ENCODE measurements around the gene PTPRCAP. TPM values are rescaled to one million over a fixed set of nuclear protein-coding genes. Genes with fewer than 3 reads are reported as not detected.
"Not testable (repeated sequence)": the region's sequence is repeated elsewhere in the genome, so short reads cannot be mapped to it uniquely, and the experiment has no call there.

Gene PTPRCAP
- total RNA-seq, 2 donors from 2014 or later = 112 to 228 TPM

- Mint-ChIP-seq H3K4me3 (peak overlapping the region; percentile 98), H3K9me3 (no peaks in the 10 kb centered on the region), H3K27me3 (no peaks in the 10 kb centered on the region), H3K27ac (peak overlapping the region; percentile 74), H3K4me1 (peaks cover 29% of the 10 kb centered on the region), H3K36me3 (ENCODE audit: low read depth) (peaks cover 72% of the 10 kb centered on the region)
- no peak for ATAC-seq (replicated peaks)
Observed at GRCh38 chr11:67406420-67406968, 31.0 kb downstream of the PTPRCAP start.

DNA sequence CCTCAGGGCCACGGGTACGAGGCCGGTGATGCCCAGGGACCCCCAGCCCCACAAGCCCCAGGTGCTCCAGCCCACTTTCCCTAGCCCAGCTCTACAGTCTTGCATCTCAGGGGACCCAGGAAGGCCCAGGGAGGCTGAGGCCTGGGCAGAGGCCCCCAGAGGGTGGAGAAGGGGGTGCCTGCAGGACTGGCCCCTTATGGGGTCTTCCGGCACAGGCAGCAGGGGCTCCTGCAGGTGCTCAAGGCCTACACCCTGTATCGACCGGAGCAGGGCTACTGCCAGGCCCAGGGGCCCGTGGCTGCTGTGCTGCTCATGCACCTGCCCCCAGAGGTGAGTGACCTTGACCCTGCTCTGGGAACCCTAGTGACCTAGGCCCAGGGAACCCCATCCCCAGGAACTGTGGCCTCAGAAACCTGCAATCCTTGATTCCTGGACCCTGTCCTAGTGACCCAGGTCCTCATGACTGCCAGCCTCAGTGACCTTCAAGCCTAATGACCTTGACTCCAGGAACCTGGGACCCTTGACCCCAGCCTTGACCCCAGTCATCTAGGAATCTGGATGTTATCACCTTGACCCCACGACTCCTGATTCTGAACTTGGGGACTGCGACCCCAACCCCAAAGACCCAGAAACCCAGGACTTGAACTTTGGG lies 31.7 kb downstream of the PTPRCAP start:
- H3K9me3 Mint-ChIP-seq = no peaks in the 10 kb centered on the region
- H3K36me3 Mint-ChIP-seq (ENCODE audit: low read depth) = peaks cover 71% of the 10 kb centered on the region
- peaks cover 29% of the 10 kb centered on the region for H3K4me1 Mint-ChIP-seq
- no peak for ATAC-seq (replicated peaks)
- peak overlapping the region; percentile 92 for H3K27ac Mint-ChIP-seq
- no peaks in the 10 kb centered on the region for H3K27me3 Mint-ChIP-seq
- H3K4me3 Mint-ChIP-seq = peak overlapping the region; percentile 98

DNA sequence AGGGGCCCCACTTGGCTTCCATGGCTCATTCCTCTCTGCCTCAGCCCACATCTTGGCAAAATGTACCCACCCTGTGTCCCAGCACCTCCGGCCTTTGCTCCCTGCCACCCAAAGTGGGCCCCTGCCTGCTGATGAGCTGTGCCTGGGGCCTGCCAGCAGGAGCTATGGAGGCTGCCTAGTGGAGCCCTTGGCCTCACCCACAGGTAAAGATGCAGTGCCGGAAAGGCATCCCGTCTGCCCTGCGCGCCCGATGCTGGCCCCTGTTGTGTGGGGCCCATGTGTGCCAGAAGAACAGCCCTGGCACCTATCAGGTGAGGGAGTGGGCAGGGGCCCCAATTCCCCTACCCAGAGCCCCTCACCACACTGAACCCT lies 32.3 kb downstream of the PTPRCAP start:
- H3K4me3 Mint-ChIP-seq = peak overlapping the region; percentile 98

GRCh38 chr11:67404515-67405195 lies 32.8 kb downstream of the PTPRCAP start:
- H3K36me3 Mint-ChIP-seq (ENCODE audit: low read depth) = peaks cover 71% of the 10 kb centered on the region
- H3K9me3 Mint-ChIP-seq = no peaks in the 10 kb centered on the region
- H3K27me3 Mint-ChIP-seq = no peaks in the 10 kb centered on the region
- peak overlapping the region; percentile 92 for H3K27ac Mint-ChIP-seq
- peaks cover 26% of the 10 kb centered on the region for H3K4me1 Mint-ChIP-seq
- peak overlapping the region; percentile 98 for H3K4me3 Mint-ChIP-seq
- ATAC-seq (replicated peaks) = peak; percentile 12

More for the DNA sequence above, 32.3 kb downstream of the PTPRCAP start:
- Mint-ChIP-seq H3K4me1 (peaks cover 29% of the 10 kb centered on the region), H3K27ac (peak overlapping the region; percentile 92), H3K9me3 (no peaks in the 10 kb centered on the region), H3K36me3 (ENCODE audit: low read depth) (peaks cover 71% of the 10 kb centered on the region), H3K27me3 (no peaks in the 10 kb centered on the region)
- no peak for ATAC-seq (replicated peaks)

- ATAC-seq (replicated peaks); H3K27me3 Mint-ChIP-seq; H3K9me3 Mint-ChIP-seq: not testable (repeated sequence)
- Mint-ChIP-seq H3K36me3 (ENCODE audit: low read depth) (peaks cover 76% of the 10 kb centered on the region), H3K4me3 (peak overlapping the region; percentile 98), H3K4me1 (peaks cover 19% of the 10 kb centered on the region), H3K27ac (peak overlapping the region; percentile 92)
Observed at GRCh38 chr11:67403085-67403484, 34.4 kb downstream of the PTPRCAP start.

DNA sequence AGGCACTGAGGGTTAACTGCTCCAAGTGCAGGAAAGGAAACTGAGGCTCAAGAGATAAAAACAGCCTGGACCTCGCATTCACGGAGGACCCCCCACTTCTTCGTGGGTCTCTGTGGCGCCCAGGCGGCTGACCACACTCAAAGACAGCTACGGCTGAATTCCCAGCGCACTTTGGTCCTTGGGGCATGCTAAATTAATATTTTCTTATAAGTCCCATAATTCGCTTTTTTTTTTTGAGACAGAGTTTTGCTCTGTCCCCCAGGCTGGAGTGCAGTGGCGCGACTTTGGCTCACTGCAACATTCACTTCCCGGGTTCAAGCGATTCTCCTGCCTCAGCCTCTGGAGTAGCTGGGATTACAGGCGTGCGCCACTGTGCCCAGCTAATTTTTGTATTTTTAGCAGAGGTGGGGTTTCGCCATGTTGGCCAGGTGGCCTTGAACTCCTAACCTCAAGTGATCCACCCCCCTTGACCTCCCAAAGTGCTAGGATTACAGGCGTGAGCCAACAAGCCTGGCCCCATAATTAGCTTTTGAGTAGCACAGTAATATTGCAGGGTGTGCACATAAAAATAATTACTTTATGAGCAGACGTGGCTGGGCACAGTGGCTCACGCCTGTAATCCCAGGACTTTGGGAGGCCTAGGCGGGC lies 35.2 kb downstream of the PTPRCAP start:
- not testable (repeated sequence) for H3K9me3 Mint-ChIP-seq; H3K27me3 Mint-ChIP-seq; H3K27ac Mint-ChIP-seq; ATAC-seq (replicated peaks)
- peaks cover 16% of the 10 kb centered on the region for H3K4me1 Mint-ChIP-seq
- H3K4me3 Mint-ChIP-seq = peak overlapping the region; percentile 98
- peaks cover 76% of the 10 kb centered on the region for H3K36me3 Mint-ChIP-seq (ENCODE audit: low read depth)

GRCh38 chr11:67401495-67402191 lies 35.8 kb downstream of the PTPRCAP start, which contains the start of gene PPP1CA:
Gene PPP1CA (minus strand): TSS chr11:67401858. CDS start chr11:67401782, 76 bp downstream.
- H3K36me3 Mint-ChIP-seq (ENCODE audit: low read depth) = peaks cover 76% of the 10 kb centered on the region
- no peaks in the 10 kb centered on the region for H3K27me3 Mint-ChIP-seq
- peak within 1 kb of the TSS; percentile 82 for H3K27ac Mint-ChIP-seq
- H3K4me1 Mint-ChIP-seq = peaks cover 16% of the 10 kb centered on the region
- ATAC-seq (replicated peaks) = peak; percentile 76
- no peaks in the 10 kb centered on the region for H3K9me3 Mint-ChIP-seq
- H3K4me3 Mint-ChIP-seq = peak within 1 kb of the TSS; percentile 98

- H3K27ac Mint-ChIP-seq = peak overlapping the region; percentile 82
- peaks cover 76% of the 10 kb centered on the region for H3K36me3 Mint-ChIP-seq (ENCODE audit: low read depth)
- H3K4me1 Mint-ChIP-seq = peaks cover 10% of the 10 kb centered on the region
- H3K27me3 Mint-ChIP-seq = no peaks in the 10 kb centered on the region
- peak overlapping the region; percentile 84 for H3K4me3 Mint-ChIP-seq
- peak; percentile 0 for ATAC-seq (replicated peaks)
- H3K9me3 Mint-ChIP-seq = no peaks in the 10 kb centered on the region
Observed at GRCh38 chr11:67400942-67401494, 36.5 kb downstream of the PTPRCAP start.

GRCh38 chr11:67400251-67400941 lies 37.1 kb downstream of the PTPRCAP start:
- Mint-ChIP-seq H3K4me3 (peak overlapping the region; percentile 84), H3K27me3 (no peaks in the 10 kb centered on the region), H3K4me1 (peaks cover 10% of the 10 kb centered on the region), H3K9me3 (no peaks in the 10 kb centered on the region), H3K27ac (peak overlapping the region; percentile 82), H3K36me3 (ENCODE audit: low read depth) (peaks cover 71% of the 10 kb centered on the region)
- ATAC-seq (replicated peaks) = no peak

GRCh38 chr11:67398661-67399563 lies 38.6 kb downstream of the PTPRCAP start:
- H3K27ac Mint-ChIP-seq = no peak overlapping the region
- H3K4me3 Mint-ChIP-seq = peak overlapping the region; percentile 84
- H3K4me1 Mint-ChIP-seq = peaks cover 10% of the 10 kb centered on the region
- no peaks in the 10 kb centered on the region for H3K9me3 Mint-ChIP-seq
- peaks cover 68% of the 10 kb centered on the region for H3K36me3 Mint-ChIP-seq (ENCODE audit: low read depth)
- H3K27me3 Mint-ChIP-seq = no peaks in the 10 kb centered on the region
- ATAC-seq (replicated peaks) = no peak

GRCh38 chr11:67397986-67398660 lies 39.4 kb downstream of the PTPRCAP start:
- Mint-ChIP-seq H3K4me3 (peak overlapping the region; percentile 52), H3K9me3 (no peaks in the 10 kb centered on the region), H3K27me3 (no peaks in the 10 kb centered on the region), H3K4me1 (peaks cover 10% of the 10 kb centered on the region), H3K36me3 (ENCODE audit: low read depth) (peaks cover 70% of the 10 kb centered on the region), H3K27ac (peak overlapping the region; percentile 87)
- ATAC-seq (replicated peaks) = no peak

DNA sequence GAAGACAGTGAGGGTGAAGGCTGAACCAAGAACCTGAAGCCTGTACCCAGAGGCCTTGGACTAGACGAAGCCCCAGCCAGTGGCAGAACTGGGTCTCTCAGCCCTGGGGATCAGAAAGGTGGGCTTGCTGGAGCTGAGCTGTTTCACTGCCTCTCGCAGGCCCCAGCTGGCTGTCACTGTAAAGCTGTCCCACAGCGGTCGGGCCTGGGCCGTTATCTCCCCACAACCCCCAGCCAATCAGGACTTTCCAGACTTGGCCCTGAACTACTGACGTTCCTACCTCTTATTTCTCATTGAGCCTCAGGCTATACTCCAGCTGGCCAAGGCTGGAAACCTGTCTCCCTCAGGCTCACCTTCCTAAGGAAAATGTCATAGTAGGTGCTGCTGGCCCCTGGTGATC lies 39.9 kb downstream of the PTPRCAP start:
- no peaks in the 10 kb centered on the region for H3K9me3 Mint-ChIP-seq
- peaks cover 13% of the 10 kb centered on the region for H3K4me1 Mint-ChIP-seq
- H3K27me3 Mint-ChIP-seq = no peaks in the 10 kb centered on the region
- ATAC-seq (replicated peaks) = no peak
- peak overlapping the region; percentile 87 for H3K27ac Mint-ChIP-seq
- H3K36me3 Mint-ChIP-seq (ENCODE audit: low read depth) = peaks cover 73% of the 10 kb centered on the region
- peak overlapping the region; percentile 52 for H3K4me3 Mint-ChIP-seq

All from activated T-helper 17 cell treated with anti-CD3 and anti-CD28 coated beads, Interleukin-2, amount 50 U/mL, for 72 hours (primary cell).